BE2C (cell line): Measurements from ENCODE around the gene RNF10.
"Not testable (repeated sequence)": the region's sequence is repeated elsewhere in the genome, so short reads cannot be mapped to it uniquely, and the experiment has no call there.

Experiments
- DNase-seq: peaks from one replicate; pipeline ENCODE4 v3.0.0-alpha.2; 2020
- H3K27me3 ChIP-seq: fragments of 250-450 bp; sonication (Bioruptor Pico); 2 replicates; pipeline ENCODE4 v1.5.1; 2020; ENCODE audit warnings: mild to moderate bottlenecking
- H3K36me3 ChIP-seq: fragments of 250-450 bp; sonication (Bioruptor Pico); 2 replicates; pipeline ENCODE4 v1.5.1; 2020; ENCODE audit warnings: mild to moderate bottlenecking
- H3K4me1 ChIP-seq: fragments of 250-450 bp; sonication (Bioruptor Pico); 2 replicates; pipeline ENCODE4 v1.5.1; 2020
- H3K4me3 ChIP-seq: 2 replicates; pipeline ENCODE4 v1.5.1; 2011; ENCODE audit warnings: low read depth, low read length
- H3K9me3 ChIP-seq: fragments of 250-450 bp; sonication (Bioruptor Pico); 2 replicates; pipeline ENCODE4 v1.5.1; 2020
- TF ChIP-seq, protein P1 (sequence below): IDR thresholded peaks from 2 replicates; pipeline ENCODE4 v1.5.1; 2012; ENCODE audit warnings: mild to moderate bottlenecking, low read depth, low read length

Gene RNF10

DNA sequence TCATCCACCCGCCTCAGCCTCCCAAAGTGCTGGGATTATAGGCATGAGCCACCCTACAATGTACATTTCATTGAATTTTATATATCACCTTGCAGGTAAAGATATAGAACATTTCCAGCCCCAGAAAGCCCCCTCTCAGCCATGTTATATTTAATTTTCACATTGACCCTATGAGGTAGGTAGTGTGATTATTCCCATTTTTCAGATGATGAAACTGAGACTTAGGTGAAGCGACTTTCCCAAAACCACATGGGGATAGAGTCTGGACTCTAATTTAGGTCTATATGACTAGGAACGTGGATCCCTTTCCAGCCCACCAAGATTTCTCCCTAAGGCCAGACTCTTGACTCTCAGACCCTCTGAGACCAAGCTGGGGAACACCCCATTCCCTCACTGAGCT is 62.7 kb downstream of the RNF10 start:
- DNase-seq, result no peak
- no peak overlapping the region for H3K4me3 ChIP-seq
- no peaks in the 10 kb centered on the region for H3K9me3 ChIP-seq
- 0 out of 2 replicates have a peak, but pooled peaks cover 4% of the 10 kb centered on the region for H3K4me1 ChIP-seq
- H3K27me3 ChIP-seq, result no peaks in the 10 kb centered on the region
- H3K36me3 ChIP-seq, result no peaks in the 10 kb centered on the region
- TF ChIP-seq, protein P1, sequence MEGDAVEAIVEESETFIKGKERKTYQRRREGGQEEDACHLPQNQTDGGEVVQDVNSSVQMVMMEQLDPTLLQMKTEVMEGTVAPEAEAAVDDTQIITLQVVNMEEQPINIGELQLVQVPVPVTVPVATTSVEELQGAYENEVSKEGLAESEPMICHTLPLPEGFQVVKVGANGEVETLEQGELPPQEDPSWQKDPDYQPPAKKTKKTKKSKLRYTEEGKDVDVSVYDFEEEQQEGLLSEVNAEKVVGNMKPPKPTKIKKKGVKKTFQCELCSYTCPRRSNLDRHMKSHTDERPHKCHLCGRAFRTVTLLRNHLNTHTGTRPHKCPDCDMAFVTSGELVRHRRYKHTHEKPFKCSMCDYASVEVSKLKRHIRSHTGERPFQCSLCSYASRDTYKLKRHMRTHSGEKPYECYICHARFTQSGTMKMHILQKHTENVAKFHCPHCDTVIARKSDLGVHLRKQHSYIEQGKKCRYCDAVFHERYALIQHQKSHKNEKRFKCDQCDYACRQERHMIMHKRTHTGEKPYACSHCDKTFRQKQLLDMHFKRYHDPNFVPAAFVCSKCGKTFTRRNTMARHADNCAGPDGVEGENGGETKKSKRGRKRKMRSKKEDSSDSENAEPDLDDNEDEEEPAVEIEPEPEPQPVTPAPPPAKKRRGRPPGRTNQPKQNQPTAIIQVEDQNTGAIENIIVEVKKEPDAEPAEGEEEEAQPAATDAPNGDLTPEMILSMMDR, result no peak

DNA sequence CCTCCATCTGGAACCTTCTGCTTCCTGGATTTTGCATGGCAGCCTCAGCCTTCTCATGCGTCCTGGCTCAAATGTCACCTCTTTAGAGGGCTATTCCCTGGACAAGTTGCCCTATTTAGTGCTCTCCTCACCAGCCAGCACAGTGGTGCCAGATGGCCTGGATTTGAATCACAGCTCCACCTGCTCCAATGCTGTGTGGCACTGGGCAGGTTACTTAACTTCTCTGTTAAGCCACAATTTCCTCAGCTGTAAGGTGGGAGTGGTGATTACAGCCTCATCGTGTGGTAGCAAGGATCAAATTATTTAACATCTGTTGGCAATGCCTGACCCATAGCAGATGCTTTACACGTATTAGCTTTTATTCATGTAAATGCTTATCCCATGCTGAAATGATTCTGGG is 63.7 kb downstream of the RNF10 start:
- no peaks in the 10 kb centered on the region for H3K27me3 ChIP-seq
- TF ChIP-seq, protein P1, result no peak
- 0 out of 2 replicates have a peak, but pooled peaks cover 4% of the 10 kb centered on the region for H3K4me1 ChIP-seq
- H3K9me3 ChIP-seq, result no peaks in the 10 kb centered on the region
- DNase-seq, result no peak
- H3K4me3 ChIP-seq, result no peak overlapping the region
- no peaks in the 10 kb centered on the region for H3K36me3 ChIP-seq

DNA sequence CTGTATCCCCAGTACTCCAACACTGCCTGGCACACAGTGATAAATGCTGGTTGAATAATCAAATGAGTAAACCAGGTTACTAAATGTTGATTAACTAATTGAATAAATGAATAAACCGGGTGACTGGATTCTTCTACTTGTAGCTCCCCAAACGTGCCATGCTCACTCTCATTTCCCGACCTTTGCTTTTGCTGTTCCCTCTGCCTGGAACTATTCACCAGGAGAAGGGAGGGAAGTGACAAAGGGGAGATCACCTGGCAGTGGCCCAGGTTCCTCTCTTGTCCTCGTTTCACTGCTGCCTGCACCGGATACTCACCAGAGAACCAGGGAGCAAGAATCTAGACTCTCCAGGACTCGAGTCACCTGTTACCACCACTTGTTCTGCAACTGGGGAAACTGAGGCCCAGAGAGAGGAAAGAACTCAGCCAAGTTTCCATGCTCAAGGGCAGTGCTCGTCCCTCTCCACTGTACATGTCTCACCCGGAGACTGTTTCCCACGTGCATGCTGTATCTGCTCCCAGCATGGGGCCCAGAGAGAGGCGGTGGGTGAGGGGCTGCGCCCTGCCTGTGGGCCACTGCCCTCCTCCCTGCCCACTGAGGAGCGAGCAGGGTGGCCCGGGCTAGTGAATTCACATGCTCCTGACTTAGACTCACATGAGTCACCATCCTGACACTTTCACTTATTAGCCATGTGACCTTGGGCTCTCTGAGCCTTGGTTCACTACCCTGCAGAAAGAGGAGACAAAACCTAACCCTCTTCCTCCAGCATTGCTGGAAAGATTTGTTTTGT is 64.7 kb downstream of the RNF10 start:
- no peaks in the 10 kb centered on the region for H3K9me3 ChIP-seq
- H3K36me3 ChIP-seq, result no peaks in the 10 kb centered on the region
- no peak overlapping the region for H3K4me3 ChIP-seq
- no peaks in the 10 kb centered on the region for H3K27me3 ChIP-seq
- TF ChIP-seq, protein P1, result no peak
- DNase-seq, result peak; percentile 26
- 0 out of 2 replicates have a peak, but pooled peaks cover 4% of the 10 kb centered on the region for H3K4me1 ChIP-seq

DNA sequence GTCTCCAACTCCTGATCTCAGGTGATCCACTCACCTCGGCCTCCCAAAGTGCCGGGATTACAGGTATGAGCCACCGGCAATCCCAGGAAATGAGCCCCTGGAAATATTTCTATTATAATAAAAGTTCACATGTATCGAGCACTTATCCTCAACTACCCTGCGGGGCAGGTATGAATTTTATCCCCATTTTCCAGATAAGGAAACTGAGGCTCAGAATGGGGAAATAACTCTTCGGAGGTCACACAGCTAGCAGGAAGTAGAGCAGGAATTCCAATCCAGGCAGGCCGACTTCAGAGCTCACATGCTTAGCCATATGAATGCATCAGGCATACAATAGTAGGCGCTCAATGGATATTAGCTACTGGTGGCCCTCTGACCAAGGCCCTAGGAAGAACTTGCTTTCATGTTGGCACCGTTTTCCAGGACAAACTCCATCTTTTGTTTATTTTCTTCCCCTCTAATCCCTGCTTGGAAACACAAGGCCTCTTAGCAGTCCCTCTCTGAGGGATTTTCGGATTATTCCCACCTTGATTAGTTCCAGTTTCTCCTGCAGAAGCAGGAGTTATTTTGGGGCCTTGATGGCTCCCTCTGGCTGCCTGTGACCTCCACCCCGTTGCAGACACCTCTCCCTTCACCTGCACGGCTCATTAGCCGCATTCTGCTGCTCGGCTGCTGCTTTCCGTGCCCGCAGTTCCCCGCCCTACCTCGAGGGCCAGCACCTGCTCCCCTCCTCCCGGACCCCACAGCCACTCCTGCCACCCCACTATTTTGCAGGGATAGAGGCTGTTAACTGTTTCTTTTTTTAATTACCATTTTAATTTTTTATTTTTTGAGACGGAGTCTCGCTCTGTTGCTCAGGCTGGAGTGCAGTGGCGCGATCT is 65.8 kb downstream of the RNF10 start:
- Histone ChIP-seq H3K4me3 (no peak overlapping the region), H3K27me3 (no peaks in the 10 kb centered on the region), H3K9me3 (no peaks in the 10 kb centered on the region), H3K4me1 (0 out of 2 replicates have a peak, but pooled peaks cover 4% of the 10 kb centered on the region), H3K36me3 (no peaks in the 10 kb centered on the region)
- TF ChIP-seq, protein P1, result no peak
- DNase-seq, result no peak

DNA sequence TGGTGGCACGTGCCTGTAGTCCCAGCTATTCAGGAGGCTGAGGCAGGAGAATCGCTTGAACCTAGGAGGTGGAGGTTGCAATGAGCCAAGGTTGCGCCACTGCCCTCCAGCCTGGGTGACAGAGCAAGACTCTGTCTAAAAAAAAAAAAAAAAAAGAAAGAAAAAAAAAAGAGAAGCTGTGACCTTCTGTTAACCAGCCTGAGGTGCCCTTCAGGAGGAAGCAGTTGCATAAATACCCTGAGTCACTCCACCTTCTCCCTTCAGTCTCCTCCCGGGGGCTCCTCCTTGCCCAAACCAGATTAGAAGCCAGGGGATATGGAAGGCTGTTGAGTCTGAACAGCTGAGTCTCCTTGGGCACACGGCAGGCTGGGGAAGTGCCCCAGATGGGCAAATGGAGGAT is 68.3 kb downstream of the RNF10 start:
- not testable (repeated sequence) for DNase-seq, H3K36me3 ChIP-seq, H3K27me3 ChIP-seq, H3K4me1 ChIP-seq, H3K4me3 ChIP-seq, H3K9me3 ChIP-seq

DNA sequence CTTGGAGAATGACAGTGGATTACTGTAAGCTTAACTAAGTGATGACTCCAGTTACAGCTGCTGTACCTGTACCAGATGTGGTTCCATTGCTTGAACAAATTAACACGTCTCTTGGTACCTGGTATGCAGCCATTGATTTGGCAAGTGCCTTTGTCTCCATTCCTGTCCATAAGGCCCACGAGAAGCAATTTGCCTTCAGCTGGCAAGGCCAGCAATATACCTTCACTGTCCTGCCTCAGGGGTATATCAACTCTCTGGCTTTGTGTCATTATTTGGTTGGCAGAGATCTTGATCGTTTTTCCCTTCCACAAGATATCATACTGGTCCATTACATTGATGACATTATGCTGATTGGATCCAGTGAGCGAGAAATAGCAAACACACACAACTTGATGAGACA is 76.4 kb downstream of the RNF10 start:
- DNase-seq, result no peak
- Histone ChIP-seq H3K4me1 (no peaks in the 10 kb centered on the region), H3K9me3 (no peaks in the 10 kb centered on the region), H3K4me3 (no peak overlapping the region), H3K36me3 (no peaks in the 10 kb centered on the region), H3K27me3 (no peaks in the 10 kb centered on the region)
- TF ChIP-seq, protein P1, result no peak

DNA sequence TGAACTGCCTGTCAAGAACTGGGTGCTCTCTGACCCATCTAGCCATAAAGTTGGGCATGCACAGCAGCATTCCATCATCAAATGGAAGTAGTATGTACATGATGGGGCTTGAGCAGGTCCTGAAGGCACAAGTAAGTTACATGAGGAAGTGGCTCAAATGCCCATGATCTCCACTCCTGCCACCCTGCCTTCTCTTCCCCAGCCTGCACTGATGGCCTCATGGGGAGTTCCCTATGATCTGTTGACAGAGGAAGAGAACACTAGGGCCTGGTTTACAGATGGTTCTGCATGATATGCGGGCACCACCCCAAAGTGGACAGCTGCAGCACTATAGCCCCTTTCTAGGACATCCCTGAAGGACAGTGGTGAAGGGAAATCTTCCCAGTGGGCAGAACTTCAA is 77.4 kb downstream of the RNF10 start:
- H3K27me3 ChIP-seq, H3K4me3 ChIP-seq, H3K4me1 ChIP-seq, H3K36me3 ChIP-seq, H3K9me3 ChIP-seq, DNase-seq: not testable (repeated sequence)
